GM18508 (cell line): ENCODE data around the gene SPPL2B.
"Not testable (repeated sequence)": the region's sequence is repeated elsewhere in the genome, so short reads cannot be mapped to it uniquely, and the experiment has no call there.

Source experiments
- ATAC-seq: cut with Tn5 transposase; IDR thresholded peaks from one replicate; pipeline ENCODE4 v1.9.1; 2021; ENCODE audit warnings: moderate number of reproducible peaks; ENCODE audit not compliant: insufficient read depth, unreplicated experiment

SPPL2B gene

DNA sequence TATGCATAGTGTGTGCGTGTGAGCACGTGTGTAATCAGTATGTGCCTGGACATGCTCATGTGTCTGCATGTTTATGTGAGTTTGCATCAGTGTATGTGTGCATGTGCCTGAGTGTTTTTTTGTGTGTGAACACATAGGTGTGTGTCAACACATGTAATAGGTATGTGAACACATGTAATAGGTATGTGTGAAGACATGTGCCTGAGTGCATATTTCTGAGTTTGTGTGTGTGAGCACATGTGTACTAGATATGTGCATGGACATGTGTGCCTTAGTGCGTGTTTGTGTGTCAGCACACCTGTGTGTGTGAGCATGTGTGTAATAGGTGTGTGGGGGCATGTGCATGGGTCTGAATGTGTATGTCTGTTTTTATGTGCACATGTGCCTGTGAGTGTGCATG is 7.4 kb downstream of the SPPL2B start:
- no peak for ATAC-seq

DNA sequence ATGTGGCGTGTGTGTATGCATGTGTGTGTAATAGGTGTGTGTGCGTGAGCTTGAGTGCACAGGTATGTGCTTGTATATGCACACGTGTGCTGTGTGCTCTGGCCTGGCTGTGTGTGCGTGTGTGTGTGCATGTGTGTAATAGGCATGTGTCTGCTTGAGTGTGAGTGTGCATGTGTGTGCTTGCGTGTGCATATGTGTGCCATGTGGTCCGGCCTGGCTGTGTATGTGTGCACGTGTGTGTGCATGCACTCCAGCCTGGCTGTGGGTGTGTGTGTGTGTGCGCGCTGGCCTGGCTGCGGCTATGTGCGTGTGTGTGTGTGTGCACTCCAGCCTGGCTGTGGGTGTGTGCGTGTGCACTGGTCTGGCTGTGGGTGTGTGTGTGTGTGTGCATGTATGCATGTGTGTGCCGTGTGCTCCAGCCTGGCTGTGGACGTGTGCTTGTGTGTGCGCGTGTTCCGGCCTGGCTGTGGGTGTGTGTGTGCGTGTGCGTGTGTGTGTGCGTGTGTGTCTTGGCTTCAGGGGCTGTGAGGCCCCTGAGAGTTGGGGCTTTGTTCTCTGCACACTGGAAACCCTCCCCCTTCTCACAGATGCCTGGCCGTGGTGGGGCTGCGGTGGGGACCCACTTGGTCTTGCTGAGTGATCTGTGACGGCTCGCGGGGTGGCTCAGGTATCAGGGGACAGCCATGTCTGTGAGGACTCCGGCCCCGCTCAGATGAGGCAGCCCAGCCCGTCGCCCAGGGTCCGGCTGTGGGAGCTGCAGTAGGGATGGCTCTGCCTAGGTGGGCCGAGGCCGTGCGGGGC is 8.2 kb downstream of the SPPL2B start:
- ATAC-seq, result no peak

DNA sequence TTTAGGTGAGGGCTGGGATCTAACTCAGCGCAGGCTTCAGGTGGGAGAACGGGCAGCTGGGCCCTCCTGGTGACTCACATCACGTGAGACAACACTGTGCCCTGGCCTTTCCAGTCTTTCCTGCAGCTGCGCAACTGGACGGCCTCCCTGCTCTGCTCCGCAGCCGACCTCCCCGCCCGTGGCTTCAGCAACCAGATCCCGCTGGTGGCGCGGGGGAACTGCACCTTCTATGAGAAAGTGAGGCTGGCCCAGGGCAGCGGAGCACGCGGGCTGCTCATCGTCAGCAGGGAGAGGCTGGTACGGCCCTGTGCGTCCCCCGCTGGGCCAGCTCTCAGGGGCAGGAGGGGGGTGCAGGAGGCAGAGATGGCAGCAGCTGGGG is 8.8 kb downstream of the SPPL2B start:
- no peak for ATAC-seq

DNA sequence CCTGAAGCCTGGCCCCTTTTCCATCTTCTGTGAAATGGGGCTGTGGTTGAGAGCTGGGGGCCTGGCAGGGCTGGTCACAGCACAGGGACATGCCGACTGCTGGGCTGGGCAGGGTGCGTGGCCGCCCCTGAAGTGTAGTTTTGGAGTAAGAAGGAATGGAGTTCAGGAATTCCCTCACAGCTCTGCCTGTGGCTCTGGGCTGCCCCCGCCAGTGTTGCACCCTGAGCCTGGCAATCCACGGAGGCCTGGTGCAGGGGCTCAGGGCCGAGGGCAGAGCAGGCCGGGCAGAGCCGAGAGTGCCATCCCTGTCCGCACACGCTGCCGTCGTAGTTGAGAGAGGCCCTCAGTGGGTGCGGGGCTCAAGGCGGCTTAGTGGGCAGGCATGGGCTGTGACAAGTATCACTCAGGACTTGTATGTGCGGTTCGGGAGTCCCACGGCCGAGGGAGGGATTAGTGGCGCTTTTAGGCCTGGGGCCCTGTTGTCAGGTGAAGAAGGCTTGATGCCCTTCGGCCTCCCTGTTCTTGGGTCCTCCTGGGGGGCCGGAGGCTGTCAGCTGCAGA is 9.7 kb downstream of the SPPL2B start:
- ATAC-seq, result no peak

DNA sequence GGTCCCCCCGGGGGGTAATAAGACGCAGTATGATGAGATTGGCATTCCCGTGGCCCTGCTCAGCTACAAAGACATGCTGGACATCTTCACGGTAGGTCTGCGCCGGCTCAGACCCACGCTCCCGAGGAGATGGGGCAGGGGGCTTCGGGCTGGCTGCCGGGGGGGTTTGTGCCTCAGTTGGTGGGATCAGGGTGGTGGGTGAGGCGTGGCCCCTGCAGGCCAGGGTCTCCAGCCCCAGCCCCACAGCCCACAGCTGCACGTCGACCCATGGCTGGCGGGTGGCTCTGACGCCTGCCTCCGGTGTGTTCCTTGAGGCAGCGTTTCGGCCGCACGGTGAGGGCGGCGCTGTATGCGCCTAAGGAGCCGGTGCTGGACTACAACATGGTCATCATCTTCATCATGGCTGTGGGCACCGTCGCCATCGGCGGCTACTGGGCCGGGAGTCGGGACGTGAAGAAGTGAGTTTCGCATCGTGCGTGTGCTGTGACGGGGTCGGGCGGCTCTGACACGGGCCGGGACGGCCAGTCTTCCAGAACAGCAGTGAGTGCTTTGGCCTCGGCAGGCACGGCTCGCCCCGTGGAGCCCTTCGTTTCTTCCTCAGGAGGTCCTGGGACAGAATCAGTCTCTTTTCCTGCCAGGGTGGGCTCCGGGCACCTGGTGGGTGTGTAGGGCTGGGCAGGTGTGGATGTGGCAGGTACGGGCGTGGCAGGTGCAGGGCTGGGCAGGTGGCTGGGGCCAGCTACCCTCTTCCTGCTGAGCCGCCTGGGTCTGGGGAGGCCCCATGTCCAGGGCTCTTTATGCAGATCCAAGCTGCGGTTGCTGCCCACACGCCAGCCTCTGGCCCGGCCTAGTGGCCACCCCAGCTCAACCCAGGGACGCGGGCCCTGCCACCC is 10.5 kb downstream of the SPPL2B start:
- no peak for ATAC-seq

DNA sequence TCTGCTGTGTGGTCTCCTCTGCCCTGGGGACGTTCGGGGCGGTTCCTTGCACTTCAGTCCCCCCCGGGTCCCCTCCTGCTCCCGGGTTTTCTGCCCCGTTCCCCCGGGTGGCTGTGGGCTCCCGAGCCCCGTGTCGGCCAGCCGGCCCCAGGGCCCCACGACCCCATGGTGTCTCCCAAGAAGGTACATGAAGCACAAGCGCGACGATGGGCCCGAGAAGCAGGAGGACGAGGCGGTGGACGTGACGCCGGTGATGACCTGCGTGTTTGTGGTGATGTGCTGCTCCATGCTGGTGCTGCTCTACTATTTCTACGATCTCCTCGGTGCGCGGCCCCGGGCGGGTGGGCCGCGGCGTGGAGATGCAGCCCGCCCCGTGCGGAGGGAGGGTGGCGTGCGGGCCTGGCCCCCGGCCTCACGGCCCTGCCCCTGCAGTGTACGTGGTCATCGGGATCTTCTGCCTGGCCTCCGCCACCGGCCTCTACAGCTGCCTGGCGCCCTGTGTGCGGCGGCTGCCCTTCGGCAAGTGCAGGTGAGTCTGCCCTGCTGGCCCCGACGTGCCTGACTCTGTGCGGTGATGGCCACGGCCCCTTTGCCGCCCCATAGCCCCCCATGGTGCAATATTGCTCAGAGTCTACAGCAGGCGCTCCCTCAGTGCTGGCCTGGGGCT is 11.3 kb downstream of the SPPL2B start:
- no peak for ATAC-seq

DNA sequence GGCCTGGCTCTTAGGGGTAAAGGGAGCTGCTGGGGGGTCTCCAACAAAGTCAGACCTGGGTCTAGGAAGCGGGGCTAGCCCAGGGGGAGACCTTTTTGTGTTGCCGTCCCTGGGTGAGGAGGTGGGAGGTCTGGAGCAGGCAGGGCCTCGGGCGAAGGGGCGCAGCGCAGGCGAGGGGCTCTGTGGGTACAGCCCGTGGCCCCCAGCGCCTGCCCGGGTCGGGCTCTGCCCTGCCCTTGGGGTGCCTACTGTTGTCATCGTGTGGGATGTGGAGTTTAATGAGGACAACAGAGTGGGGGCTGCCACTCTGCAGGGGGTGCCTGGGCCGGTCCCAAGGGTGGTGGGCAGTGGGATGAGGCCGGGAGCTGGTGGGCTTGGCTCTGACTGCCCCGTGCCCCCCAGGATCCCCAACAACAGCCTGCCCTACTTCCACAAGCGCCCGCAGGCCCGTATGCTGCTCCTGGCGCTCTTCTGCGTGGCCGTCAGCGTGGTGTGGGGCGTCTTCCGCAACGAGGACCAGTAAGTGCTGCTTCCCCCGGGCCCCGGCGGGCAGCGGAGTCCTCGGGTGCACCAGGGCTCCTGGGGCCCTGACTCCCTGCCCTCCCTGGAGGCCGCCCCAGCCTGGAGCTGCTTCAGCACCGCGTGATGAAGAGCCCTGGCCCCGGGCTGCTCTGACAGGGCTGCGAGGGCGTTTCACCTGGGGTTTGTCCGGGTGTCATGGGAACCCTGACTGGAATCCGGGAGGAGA is 12.2 kb downstream of the SPPL2B start:
- ATAC-seq, result no peak

GRCh38 chr19:2341244-2341751 is 12.8 kb downstream of the SPPL2B start:
- ATAC-seq, result no peak

DNA sequence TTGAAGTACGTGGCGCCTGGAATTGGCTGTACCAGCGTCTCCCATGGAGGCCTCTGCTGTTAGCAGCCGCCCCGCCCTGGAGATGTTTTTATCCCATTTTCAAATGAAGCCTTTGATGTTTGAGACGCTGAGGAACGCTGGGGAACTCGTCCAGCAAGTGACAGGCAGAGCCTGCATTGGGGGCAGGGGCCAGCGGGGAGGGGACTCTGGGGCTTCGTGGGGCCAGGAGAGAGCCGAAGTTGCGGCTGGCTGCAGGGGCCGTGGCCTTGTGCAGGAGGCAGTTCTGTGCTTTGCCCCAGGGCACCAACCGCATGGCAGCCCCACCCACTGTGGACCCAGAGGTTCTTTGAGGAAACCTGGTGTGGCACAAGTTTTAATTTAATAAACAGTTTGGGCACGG is 13.5 kb downstream of the SPPL2B start:
- ATAC-seq, result no peak

GRCh38 chr19:2342656-2343288 is 14.3 kb downstream of the SPPL2B start:
- no peak for ATAC-seq

DNA sequence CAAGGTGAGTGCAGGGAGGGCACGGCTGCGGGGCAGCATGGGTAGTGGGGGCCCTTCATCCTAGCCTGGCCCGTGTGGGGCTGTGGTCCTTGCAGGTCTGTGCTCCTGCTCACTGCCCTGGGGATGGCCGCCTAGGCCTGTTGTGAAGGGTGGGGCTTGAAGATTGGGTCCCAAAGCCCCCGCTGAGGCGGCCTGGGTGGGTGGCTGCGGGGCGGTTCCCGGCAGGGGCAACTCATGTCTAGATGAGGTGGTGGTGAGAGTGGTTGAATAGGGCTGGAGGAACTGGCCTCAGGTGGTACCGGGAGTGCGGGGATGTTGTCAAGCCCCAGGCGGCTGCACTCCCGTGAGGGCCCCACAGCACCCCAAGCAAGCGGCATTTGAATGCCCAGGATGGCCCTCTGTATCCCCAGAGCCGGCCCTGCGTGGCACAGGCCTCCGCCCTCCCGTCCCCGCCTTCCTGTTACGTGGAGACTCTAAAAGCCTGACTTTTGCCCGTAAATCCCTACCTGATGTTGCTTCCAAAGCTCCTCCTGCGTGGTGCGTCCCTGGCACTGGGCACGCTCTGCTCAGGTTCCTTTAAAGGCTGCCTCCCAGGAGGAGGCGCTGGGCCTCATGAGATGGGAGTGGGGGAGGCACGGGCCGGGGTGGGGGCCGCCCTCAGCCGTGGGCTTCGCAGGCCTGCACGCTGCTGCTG is 15.0 kb downstream of the SPPL2B start:
- ATAC-seq, result no peak

DNA sequence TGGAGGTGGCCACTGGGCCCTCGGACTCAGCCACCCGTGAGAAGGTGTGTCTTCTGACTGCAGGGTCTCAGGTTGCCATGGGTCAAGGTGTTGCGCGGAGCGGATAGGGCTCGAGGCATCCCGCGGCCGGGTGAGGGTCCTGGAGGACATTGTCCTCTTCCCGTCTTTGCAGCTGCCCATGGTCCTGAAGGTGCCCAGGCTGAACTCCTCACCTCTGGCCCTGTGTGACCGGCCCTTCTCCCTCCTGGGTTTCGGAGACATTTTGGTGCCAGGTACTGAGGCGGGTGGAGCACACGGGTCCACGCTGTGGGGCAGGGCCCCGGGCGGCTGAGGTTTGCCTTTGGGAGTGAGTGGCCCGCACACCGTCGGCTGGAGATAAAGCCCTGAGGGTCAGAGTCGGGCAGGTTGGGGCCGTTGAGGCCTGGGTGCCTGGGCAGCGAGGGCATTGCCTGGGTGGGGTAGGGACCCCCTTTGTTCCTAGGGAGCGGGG is 15.9 kb downstream of the SPPL2B start:
- ATAC-seq, result no peak

- no peak for ATAC-seq
Observed at GRCh38 chr19:2345076-2345475, 16.6 kb downstream of the SPPL2B start.

- ATAC-seq, result no peak
Observed at GRCh38 chr19:2345794-2346663, 17.5 kb downstream of the SPPL2B start.

- not testable (repeated sequence) for ATAC-seq
Observed at GRCh38 chr19:2349818-2350217, 21.3 kb downstream of the SPPL2B start.

- ATAC-seq, result no peak
Observed at GRCh38 chr19:2350656-2351055, 22.2 kb downstream of the SPPL2B start.

- no peak for ATAC-seq
Observed at GRCh38 chr19:2351591-2351990, 23.1 kb downstream of the SPPL2B start.

DNA sequence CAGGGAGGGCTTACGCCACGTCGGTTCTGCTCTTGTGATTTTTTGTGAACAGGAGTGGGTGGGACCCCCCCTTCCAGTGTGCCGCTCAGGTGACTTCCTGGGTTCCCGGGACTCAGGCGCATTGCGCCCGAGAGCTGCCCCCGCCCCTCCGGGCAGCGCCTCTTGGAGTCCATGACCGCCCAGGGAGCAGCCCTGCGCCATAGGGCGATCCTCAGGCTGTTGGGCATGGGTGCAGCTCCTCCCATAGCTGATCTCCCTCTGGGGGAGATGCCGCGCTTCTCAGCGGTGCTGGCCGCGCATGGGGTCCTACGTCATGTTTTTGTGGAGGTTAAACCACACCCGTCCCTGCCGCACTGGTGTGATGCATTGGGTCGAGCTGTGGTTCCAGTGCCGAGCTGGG is 23.6 kb downstream of the SPPL2B start:
- ATAC-seq, result no peak
